Stimulated activated naive CD4-positive, alpha-beta T cell treated with Interleukin-2 at 50 U/mL for 16 hours (primary cell): ENCODE measurements around the gene IL10RB.
"Not testable (repeated sequence)": the region's sequence is repeated elsewhere in the genome, so short reads cannot be mapped to it uniquely, and the experiment has no call there.

Experiments used
- DNase-seq: peaks from one replicate; lab custom pipeline; 2025; lab: John Stamatoyannopoulos, UW

The IL10RB gene

GRCh38 chr21:33302055-33302454 is 35.9 kb downstream of the IL10RB start:
- DNase-seq = no peak

GRCh38 chr21:33302796-33303195 is 36.6 kb downstream of the IL10RB start:
- DNase-seq = no peak

- DNase-seq = no peak
These were observed 39.1 kb downstream of the IL10RB start for GRCh38 chr21:33305344-33305671.

GRCh38 chr21:33305938-33306337 is 39.8 kb downstream of the IL10RB start:
- no peak for DNase-seq

- no peak for DNase-seq
These were observed 42.7 kb downstream of the IL10RB start for GRCh38 chr21:33308586-33309490.

- DNase-seq = no peak
These were observed 43.6 kb downstream of the IL10RB start for GRCh38 chr21:33309778-33310177.

- no peak for DNase-seq
These were observed 46.0 kb downstream of the IL10RB start for GRCh38 chr21:33312121-33312520.

GRCh38 chr21:33313183-33313582 is 47.0 kb downstream of the IL10RB start:
- no peak for DNase-seq

GRCh38 chr21:33313611-33314010 is 47.4 kb downstream of the IL10RB start:
- no peak for DNase-seq

- DNase-seq = no peak
These were observed 47.9 kb downstream of the IL10RB start for GRCh38 chr21:33314111-33314510.

- no peak for DNase-seq
These were observed 50.0 kb downstream of the IL10RB start for GRCh38 chr21:33315946-33316710.

- DNase-seq = no peak
These were observed 51.0 kb downstream of the IL10RB start for GRCh38 chr21:33317145-33317544.

- DNase-seq = no peak
These were observed 51.8 kb downstream of the IL10RB start for GRCh38 chr21:33317786-33318486.

GRCh38 chr21:33321005-33321404 is 54.8 kb downstream of the IL10RB start:
- not testable (repeated sequence) for DNase-seq

GRCh38 chr21:33323610-33324009 is 57.4 kb downstream of the IL10RB start:
- DNase-seq = not testable (repeated sequence)

GRCh38 chr21:33324291-33325221 is 58.4 kb downstream of the IL10RB start, which contains the start of gene IFNAR1:
TSS of gene IFNAR1 (plus strand) at chr21:33324970. CDS start at chr21:33325056, 86 bp downstream.
- DNase-seq = peak; percentile 98

- peak; percentile 68 for DNase-seq
These were observed 59.3 kb downstream of the IL10RB start for GRCh38 chr21:33325222-33326067.

GRCh38 chr21:33327326-33327725 is 61.2 kb downstream of the IL10RB start:
- DNase-seq = no peak

GRCh38 chr21:33327792-33328433 is 61.7 kb downstream of the IL10RB start:
- no peak for DNase-seq

- DNase-seq = no peak
These were observed 64.6 kb downstream of the IL10RB start for GRCh38 chr21:33330726-33331125.
